B cell (primary cell): Measurements from ENCODE around the gene SFXN3. TPM values are rescaled to one million over a fixed set of nuclear protein-coding genes. Genes with fewer than 3 reads are reported as not detected.

Source experiments
- ATAC-seq: fragments of 200-7000 bp; cut with Tn5 transposase; one replicate; pipeline ENCODE4 v1.10.0; 2021; ENCODE audit warnings: low read depth, mild to moderate bottlenecking, moderate number of reproducible peaks, moderate library complexity
- CTCF ChIA-PET: fragments of 350-600 bp; sonication (Branson Sonifier 250); formaldehyde crosslinking; loops from one replicate; lab custom pipeline; 2021; ENCODE audit warnings: antibody characterized with exemption, inconsistent platforms; lab: Charles Lee
- POLR2A ChIA-PET: fragments of 350-600 bp; sonication (Branson Sonifier 250); formaldehyde crosslinking; loops from one replicate; lab custom pipeline; 2021; ENCODE audit warnings: antibody characterized with exemption; lab: Charles Lee
- DNase-seq: peaks from one replicate; pipeline ENCODE4 v3.0.0; 2013
- H2AFZ ChIP-seq: 2 replicates; pipeline ENCODE4 v1.6.1; 2012; ENCODE audit warnings: mild to moderate bottlenecking, low read depth, low read length; ENCODE audit not compliant: insufficient read depth, poor library complexity, severe bottlenecking
- H3K27ac ChIP-seq, 2 donors: 1 replicate in 1 of 2; 2 replicates in 1 of 2; pipeline ENCODE4 v1.5.1; 2012 to 2013; ENCODE audit warnings: low read length in 2 of 2, mild to moderate bottlenecking in 2 of 2, moderate library complexity in 1 of 2
- H3K27me3 ChIP-seq, 4 experiments: fragments of 200-600 bp in 1 of 4; sonication (generic) in 1 of 4; replicated peaks in 1 of 4; 1 replicate in 2 of 4; 2 replicates in 2 of 4; pipeline versions ENCODE4 v1.6.1 to v1.7.0; 2013 to 2016; ENCODE audit warnings: low read length in 3 of 4, mild to moderate bottlenecking in 2 of 4, mixed read lengths in 1 of 4, moderate library complexity in 1 of 4; ENCODE audit not compliant: insufficient read depth in 4 of 4, control insufficient read depth in 3 of 4; ENCODE audit errors: control extremely low read depth in 1 of 4
- H3K36me3 ChIP-seq, 2 experiments: replicated peaks in 1 of 2; 1 replicate in 1 of 2; 2 replicates in 1 of 2; pipeline versions ENCODE4 v1.6.1 to v1.7.1; 2013; ENCODE audit warnings: low read length in 1 of 2; ENCODE audit not compliant: insufficient read depth in 2 of 2, control insufficient read depth in 1 of 2; ENCODE audit errors: control extremely low read depth in 1 of 2, extremely low read depth in 1 of 2
- H3K4me1 ChIP-seq, 2 donors: fragments of 200-600 bp in 1 of 2; sonication (generic) in 1 of 2; 1 replicate in 1 of 2; 2 replicates in 1 of 2; pipeline versions ENCODE4 v1.5.1 to v1.6.1; 2013 to 2017; ENCODE audit warnings: low read length in 2 of 2; ENCODE audit not compliant: control insufficient read depth in 2 of 2, insufficient read depth in 2 of 2
- H3K4me2 ChIP-seq: replicated peaks from 2 replicates; pipeline ENCODE3; 2012; ENCODE audit warnings: mild to moderate bottlenecking, low read depth, low read length; ENCODE audit not compliant: poor library complexity, severe bottlenecking
- H3K4me3 ChIP-seq, 5 experiments: fragments of 200-600 bp in 1 of 5; sonication (generic) in 1 of 5; 1 replicate in 3 of 5; 2 replicates in 2 of 5; pipeline versions ENCODE4 v1.5.1 to v1.7.0; 2011 to 2016; ENCODE audit warnings: low read length in 4 of 5, mild to moderate bottlenecking in 4 of 5, low read depth in 2 of 5, control low read depth in 1 of 5, moderate library complexity in 1 of 5; ENCODE audit not compliant: insufficient read depth in 1 of 5; ENCODE audit errors: control extremely low read depth in 1 of 5, extremely low read depth in 1 of 5
- H3K79me2 ChIP-seq: fragments of 200-600 bp; sonication (generic); one replicate; pipeline ENCODE4 v1.6.0; 2016; ENCODE audit warnings: low read length; ENCODE audit not compliant: control insufficient read depth, insufficient read depth
- H3K9ac ChIP-seq: fragments of 200-600 bp; sonication (generic); 2 replicates; pipeline ENCODE4 v1.6.1; 2017; ENCODE audit warnings: mild to moderate bottlenecking, low read length, moderate library complexity
- H3K9me3 ChIP-seq, 3 donors: one replicate each; pipeline versions ENCODE4 v1.6.1 to v1.7.1; 2013; ENCODE audit warnings: low read length in 2 of 3; ENCODE audit not compliant: control insufficient read depth in 2 of 3, insufficient read depth in 1 of 3; ENCODE audit errors: control extremely low read depth in 1 of 3
- H4K20me1 ChIP-seq: 2 replicates; pipeline ENCODE4 v1.6.0; 2012; ENCODE audit warnings: mild to moderate bottlenecking, low read length; ENCODE audit not compliant: insufficient read depth, control insufficient read depth, poor library complexity, severe bottlenecking
- H3K27ac Mint-ChIP-seq: one replicate; pipeline ENCODE4 v1.8.0; 2021; ENCODE audit warnings: mixed read lengths
- H3K27me3 Mint-ChIP-seq: one replicate; pipeline ENCODE4 v1.8.0; 2021; ENCODE audit warnings: mixed read lengths
- H3K4me1 Mint-ChIP-seq: one replicate; pipeline ENCODE4 v1.8.0; 2021; ENCODE audit warnings: mixed read lengths
- H3K4me3 Mint-ChIP-seq: one replicate; pipeline ENCODE4 v1.8.0; 2021; ENCODE audit warnings: mixed read lengths
- H3K9me3 Mint-ChIP-seq: one replicate; pipeline ENCODE4 v1.8.0; 2022; ENCODE audit warnings: mixed read lengths; ENCODE audit not compliant: insufficient read depth
- CTCF ChIP-seq: fragments of 200-600 bp; IDR thresholded peaks from one replicate; pipeline ENCODE4 v1.8.0; 2022; ENCODE audit warnings: antibody characterized with exemption, mild to moderate bottlenecking
- EZH2 ChIP-seq: IDR thresholded peaks from 2 replicates; pipeline ENCODE4 v1.6.1; 2012; ENCODE audit warnings: borderline replicate concordance, low read depth, mild to moderate bottlenecking, moderate library complexity, low read length; ENCODE audit not compliant: insufficient read depth, poor library complexity, severe bottlenecking
- WGBS: methylation state at CpG from one replicate; pipeline ENCODE4 v1.1.5; 2013; ENCODE audit warnings: missing lambda C conversion rate; ENCODE audit not compliant: insufficient coverage; 5-methylcytosine and 5-hydroxymethylcytosine counted together
- intact Hi-C: fragments of 100-400 bp; cut with micrococcal nuclease; formaldehyde crosslinking; loops from one replicate; pipeline ENCODE4 v1.10.0; 2022
- polyA plus RNA-seq: library from polyadenylated mRNA; depleted of rRNA; stranded (reverse); fragments of >200 nt; gene quantifications from 2 replicates; pipeline ENCODE4 v1.2.3, GENCODE V29; 2012
- total RNA-seq, 2 donors: library from RNA; stranded (reverse); fragments of 120-200 nt in 1 of 2; gene quantifications; 1 replicate in 1 of 2; 2 replicates in 1 of 2; pipeline versions ENCODE4 v1.2.3 to v1.2.4, GENCODE V29; 2013 to 2022

Gene SFXN3
- total and polyA plus RNA-seq, 2 donors (not counting 1 experiment from before 2014, with no cell fraction given), result 44.2 to 51.7 TPM

GRCh38 chr10:101071267-101071884, 40.3 kb downstream of the SFXN3 start:
- intact Hi-C loops, result no loop called here
- ChIA-PET CTCF (interaction anchor here (0.7 to 16.1 kb wide), 12 partner anchors 8 to 838 kb away, joined by 3 to 306 read pairs (median 4); partner anchors contain the start of genes KAZALD1, PDZD7 and SFXN3), POLR2A (interaction anchor here (0.6 to 1.9 kb wide), 2 partner anchors 10 to 30 kb away, joined by 5 to 12 read pairs; partner anchors contain the start of gene KAZALD1)
- peak overlapping the region; percentile 36 for H3K4me3 Mint-ChIP-seq
- no peak overlapping the region for H3K9ac ChIP-seq
- H3K79me2 ChIP-seq, result no peaks in the 10 kb centered on the region
- H2AFZ ChIP-seq, result no peak overlapping the region
- 0% methylated on average over 1 of the region's 6 CpGs for WGBS
- no peak overlapping the region for H3K4me3 ChIP-seq
- ATAC-seq (peak; percentile 69), DNase-seq (peak; percentile 77)
- peaks cover 34% of the 10 kb centered on the region for H3K4me1 Mint-ChIP-seq
- no peaks in the 10 kb centered on the region for H4K20me1 ChIP-seq
- no peak for TF ChIP-seq CTCF
- TF ChIP-seq EZH2, result no peak
- peak overlapping the region in 1 of 2 donors; percentile 11 for H3K27ac ChIP-seq
- H3K36me3 ChIP-seq, result no peaks in the 10 kb centered on the region
- peak overlapping the region; percentile 85 for H3K27ac Mint-ChIP-seq
- no peaks in the 10 kb centered on the region for H3K9me3 Mint-ChIP-seq
- H3K9me3 ChIP-seq, result peaks cover 0 to 12% (median 0%) of the 10 kb centered on the region in 3 donors
- peaks cover 32 to 45% of the 10 kb centered on the region in 2 donors for H3K4me1 ChIP-seq
- peaks cover 21% of the 10 kb centered on the region for H3K27me3 Mint-ChIP-seq
- H3K27me3 ChIP-seq, result peaks cover 0 to 27% (median 16%) of the 10 kb centered on the region in 4 experiments
- peak overlapping the region; percentile 55 for H3K4me2 ChIP-seq

GRCh38 chr10:101071885-101072433, 40.9 kb downstream of the SFXN3 start:
- Histone ChIP-seq H2AFZ (no peak overlapping the region), H3K27me3 (peaks cover 0 to 27% (median 15%) of the 10 kb centered on the region in 4 experiments), H3K9ac (no peak overlapping the region), H4K20me1 (no peaks in the 10 kb centered on the region), H3K4me1 (peaks cover 27 to 40% of the 10 kb centered on the region in 2 donors), H3K4me3 (no peak overlapping the region), H3K36me3 (no peaks in the 10 kb centered on the region), H3K9me3 (peaks cover 0 to 12% (median 0%) of the 10 kb centered on the region in 3 donors), H3K4me2 (peak overlapping the region; percentile 55), H3K79me2 (no peaks in the 10 kb centered on the region), H3K27ac (peak overlapping the region in 1 of 2 donors; percentile 11)
- no peak for ATAC-seq
- H3K4me1 Mint-ChIP-seq, result peaks cover 31% of the 10 kb centered on the region
- no peaks in the 10 kb centered on the region for H3K9me3 Mint-ChIP-seq
- intact Hi-C loops, result no loop called here
- peak overlapping the region; percentile 85 for H3K27ac Mint-ChIP-seq
- H3K4me3 Mint-ChIP-seq, result peak overlapping the region; percentile 36
- ChIA-PET POLR2A (no interaction called here), CTCF (interaction anchor here (0.7 to 16.1 kb wide), 11 partner anchors 9 to 557 kb away, joined by 3 to 306 read pairs (median 5); partner anchors contain the start of genes KAZALD1, PDZD7 and SFXN3)
- DNase-seq, result no peak
- peaks cover 22% of the 10 kb centered on the region for H3K27me3 Mint-ChIP-seq
- WGBS, result 87% methylated on average over 7 of the region's 7 CpGs
- TF ChIP-seq CTCF (no peak), EZH2 (no peak)
